A673 (cell line): ENCODE measurements around the gene FAR1.

Experiments
- CTCF ChIP-seq: fragments of 300-800, 200-600 bp; sonication (generic); conservative IDR thresholded peaks from 2 replicates; pipeline ENCODE4 v1.5.1; 2017; ENCODE audit warnings: low read depth, mild to moderate bottlenecking, antibody characterized with exemption, low read length, moderate library complexity, mixed read lengths
- EZH2 ChIP-seq: fragments of 200-600 bp; sonication (generic); IDR thresholded peaks from 2 replicates; pipeline ENCODE4 v1.6.1; 2017; ENCODE audit warnings: borderline replicate concordance, low read depth, mild to moderate bottlenecking, mixed read lengths, antibody characterized with exemption, low read length; ENCODE audit not compliant: poor library complexity, severe bottlenecking

- TF ChIP-seq CTCF: no peak
- no peak for TF ChIP-seq EZH2
Measured at GRCh38 chr11:13694115-13694514, 25.6 kb downstream of the FAR1 start.
